Activated CD4-positive, alpha-beta memory T cell treated with anti-CD3 and anti-CD28 coated beads for 36 hours (primary cell): ENCODE results near the gene ANGPTL2. TPM values are rescaled to one million over a fixed set of nuclear protein-coding genes. Genes with fewer than 3 reads are reported as not detected.

Experiments used
- CTCF ChIA-PET: fragments of 350-600 bp; sonication (Branson Sonifier 250); formaldehyde crosslinking; loops from one replicate; lab custom pipeline; 2021; ENCODE audit warnings: antibody characterized with exemption, inconsistent platforms; lab: Charles Lee
- POLR2A ChIA-PET: fragments of 350-600 bp; sonication (Branson Sonifier 250); formaldehyde crosslinking; loops from one replicate; lab custom pipeline; 2021; ENCODE audit warnings: antibody characterized with exemption; lab: Charles Lee
- DNase-seq: peaks from one replicate; pipeline ENCODE4 v3.0.0-alpha.2; 2020
- H3K27ac Mint-ChIP-seq: one replicate; pipeline ENCODE4 v1.8.0; 2021; ENCODE audit warnings: mixed read lengths
- H3K27me3 Mint-ChIP-seq: one replicate; pipeline ENCODE4 v1.8.0; 2021; ENCODE audit warnings: mixed read lengths
- H3K36me3 Mint-ChIP-seq: one replicate; pipeline ENCODE4 v1.8.0; 2021; ENCODE audit warnings: mixed read lengths
- H3K4me1 Mint-ChIP-seq: one replicate; pipeline ENCODE4 v1.8.0; 2021; ENCODE audit warnings: low read depth, mixed read lengths
- H3K4me3 Mint-ChIP-seq: one replicate; pipeline ENCODE4 v1.8.0; 2021; ENCODE audit warnings: mild to moderate bottlenecking, mixed read lengths
- H3K9me3 Mint-ChIP-seq: one replicate; pipeline ENCODE4 v1.8.0; 2021; ENCODE audit warnings: mixed read lengths
- intact Hi-C: fragments of 100-400 bp; cut with micrococcal nuclease; formaldehyde crosslinking; loops from one replicate; pipeline ENCODE4 v1.15.1; 2023
- total RNA-seq, 2 experiments: library from RNA; stranded (reverse); gene quantifications; one replicate each; pipeline ENCODE4 v1.2.3, GENCODE V29; 2021

The ANGPTL2 gene
- total RNA-seq, 2 experiments from 2014 or later = not detected

GRCh38 chr9:127083138-127083980 is 39.1 kb downstream of the ANGPTL2 start:
- Mint-ChIP-seq H3K27me3 (no peaks in the 10 kb centered on the region), H3K4me1 (peaks cover 7% of the 10 kb centered on the region), H3K9me3 (no peaks in the 10 kb centered on the region), H3K36me3 (no peaks in the 10 kb centered on the region), H3K27ac (no peak overlapping the region), H3K4me3 (no peak overlapping the region)
- intact Hi-C loops = no loop called here
- POLR2A ChIA-PET = no interaction called here
- CTCF ChIA-PET = no interaction called here
- no peak for DNase-seq

GRCh38 chr9:127081250-127082185 is 40.9 kb downstream of the ANGPTL2 start:
- no peaks in the 10 kb centered on the region for H3K36me3 Mint-ChIP-seq
- peaks cover 7% of the 10 kb centered on the region for H3K4me1 Mint-ChIP-seq
- H3K9me3 Mint-ChIP-seq = no peaks in the 10 kb centered on the region
- no peak for DNase-seq
- intact Hi-C loops = no loop called here
- no peak overlapping the region for H3K4me3 Mint-ChIP-seq
- ChIA-PET POLR2A (no interaction called here), CTCF (no interaction called here)
- no peaks in the 10 kb centered on the region for H3K27me3 Mint-ChIP-seq
- H3K27ac Mint-ChIP-seq = no peak overlapping the region

GRCh38 chr9:127079446-127080140 is 42.8 kb downstream of the ANGPTL2 start:
- intact Hi-C loops = no loop called here
- CTCF ChIA-PET = no interaction called here
- Mint-ChIP-seq H3K4me1 (peaks cover 4% of the 10 kb centered on the region), H3K36me3 (no peaks in the 10 kb centered on the region), H3K27ac (no peak overlapping the region), H3K27me3 (no peaks in the 10 kb centered on the region), H3K9me3 (no peaks in the 10 kb centered on the region), H3K4me3 (no peak overlapping the region)
- POLR2A ChIA-PET = no interaction called here
- no peak for DNase-seq

GRCh38 chr9:127078988-127079387 is 43.4 kb downstream of the ANGPTL2 start:
- Mint-ChIP-seq H3K4me3 (no peak overlapping the region), H3K4me1 (no peaks in the 10 kb centered on the region), H3K9me3 (no peaks in the 10 kb centered on the region), H3K27ac (no peak overlapping the region), H3K36me3 (no peaks in the 10 kb centered on the region), H3K27me3 (no peaks in the 10 kb centered on the region)
- ChIA-PET CTCF (no interaction called here), POLR2A (no interaction called here)
- intact Hi-C loops = no loop called here
- DNase-seq = no peak

GRCh38 chr9:127078336-127078735 is 44.1 kb downstream of the ANGPTL2 start:
- CTCF ChIA-PET = interaction anchor here (0.9 kb wide), 1 partner anchor 42 kb away, joined by 3 read pairs; no protein-coding TSS in a partner anchor

GRCh38 chr9:127077644-127077946 is 44.8 kb downstream of the ANGPTL2 start:
- Mint-ChIP-seq H3K27me3 (no peaks in the 10 kb centered on the region), H3K4me3 (no peak overlapping the region), H3K27ac (no peak overlapping the region), H3K4me1 (no peaks in the 10 kb centered on the region), H3K36me3 (no peaks in the 10 kb centered on the region), H3K9me3 (no peaks in the 10 kb centered on the region)
- ChIA-PET CTCF (no interaction called here), POLR2A (no interaction called here)
- no peak for DNase-seq
- intact Hi-C loops = no loop called here

More at GRCh38 chr9:127078336-127078735, 44.1 kb downstream of the ANGPTL2 start:
- no peak for DNase-seq
- H3K9me3 Mint-ChIP-seq = no peaks in the 10 kb centered on the region
- H3K4me3 Mint-ChIP-seq = no peak overlapping the region
- H3K4me1 Mint-ChIP-seq = no peaks in the 10 kb centered on the region
- no peaks in the 10 kb centered on the region for H3K36me3 Mint-ChIP-seq
- no peaks in the 10 kb centered on the region for H3K27me3 Mint-ChIP-seq
- intact Hi-C loops = no loop called here
- POLR2A ChIA-PET = no interaction called here
- H3K27ac Mint-ChIP-seq = no peak overlapping the region

GRCh38 chr9:127076860-127077643 is 45.4 kb downstream of the ANGPTL2 start:
- POLR2A ChIA-PET = no interaction called here
- no peaks in the 10 kb centered on the region for H3K4me1 Mint-ChIP-seq
- H3K27ac Mint-ChIP-seq = no peak overlapping the region
- H3K36me3 Mint-ChIP-seq = no peaks in the 10 kb centered on the region
- intact Hi-C loops = no loop called here
- H3K27me3 Mint-ChIP-seq = no peaks in the 10 kb centered on the region
- H3K9me3 Mint-ChIP-seq = peaks cover 4% of the 10 kb centered on the region
- H3K4me3 Mint-ChIP-seq = no peak overlapping the region
- CTCF ChIA-PET = no interaction called here
- DNase-seq = no peak

- H3K9me3 Mint-ChIP-seq = peaks cover 13% of the 10 kb centered on the region
- intact Hi-C loops = no loop called here
- no peak for DNase-seq
- no peaks in the 10 kb centered on the region for H3K27me3 Mint-ChIP-seq
- H3K27ac Mint-ChIP-seq = no peak overlapping the region
- no peaks in the 10 kb centered on the region for H3K4me1 Mint-ChIP-seq
- H3K4me3 Mint-ChIP-seq = no peak overlapping the region
- CTCF ChIA-PET = no interaction called here
- peaks cover 6% of the 10 kb centered on the region for H3K36me3 Mint-ChIP-seq
- POLR2A ChIA-PET = no interaction called here
These were observed 46.6 kb downstream of the ANGPTL2 start for GRCh38 chr9:127075624-127076372.

- intact Hi-C loops = no loop called here
- Mint-ChIP-seq H3K9me3 (peaks cover 13% of the 10 kb centered on the region), H3K27ac (no peak overlapping the region), H3K36me3 (peaks cover 6% of the 10 kb centered on the region), H3K4me1 (no peaks in the 10 kb centered on the region), H3K27me3 (no peaks in the 10 kb centered on the region), H3K4me3 (no peak overlapping the region)
- ChIA-PET POLR2A (no interaction called here), CTCF (no interaction called here)
- no peak for DNase-seq
These were observed 47.6 kb downstream of the ANGPTL2 start for GRCh38 chr9:127074561-127075548.

- POLR2A ChIA-PET = no interaction called here
- DNase-seq = no peak
- Mint-ChIP-seq H3K4me1 (no peaks in the 10 kb centered on the region), H3K9me3 (peaks cover 13% of the 10 kb centered on the region), H3K36me3 (peaks cover 6% of the 10 kb centered on the region), H3K27me3 (no peaks in the 10 kb centered on the region), H3K27ac (no peak overlapping the region), H3K4me3 (no peak overlapping the region)
- CTCF ChIA-PET = no interaction called here
- intact Hi-C loops = no loop called here
These were observed 54.7 kb downstream of the ANGPTL2 start for GRCh38 chr9:127067603-127068220.
